SK-N-MC (cell line): ENCODE results near the gene CDH18.

ENCODE experiments used
- EZH2 ChIP-seq: fragments of 200-600 bp; sonication (generic); IDR thresholded peaks from one replicate; pipeline ENCODE4 v1.6.1; 2017; ENCODE audit warnings: antibody characterized with exemption
- POLR2AphosphoS5 ChIP-seq: IDR thresholded peaks from 2 replicates; pipeline ENCODE4 v1.6.1; 2012; ENCODE audit warnings: mild to moderate bottlenecking, low read depth, low read length, borderline replicate concordance

DNA sequence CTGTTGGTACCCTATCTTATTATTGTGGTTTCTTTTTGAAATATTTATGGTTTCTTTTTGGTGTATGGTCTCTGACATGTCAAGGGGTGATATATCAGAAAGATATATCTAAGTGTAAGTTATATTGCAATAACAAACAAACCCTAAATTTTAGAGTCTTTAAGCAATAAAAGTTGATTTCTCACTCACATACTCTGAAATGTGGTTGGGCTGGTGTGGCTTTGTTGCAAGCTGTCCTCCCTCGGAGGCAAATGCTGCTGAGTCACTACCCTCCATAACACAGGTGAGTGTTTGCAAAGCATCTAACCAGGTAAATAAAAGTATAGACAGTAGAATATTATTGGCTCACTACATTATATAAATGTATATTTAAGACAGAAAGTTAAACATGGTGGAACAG lies 253.2 kb downstream of the CDH18 start:
- TF ChIP-seq EZH2 (no peak), POLR2AphosphoS5 (no peak)
